HG03175 (cell line): Measurements from ENCODE around the gene LRRN4CL.
"Not testable (repeated sequence)": the region's sequence is repeated elsewhere in the genome, so short reads cannot be mapped to it uniquely, and the experiment has no call there.

Experiments used
- ATAC-seq: cut with Tn5 transposase; IDR thresholded peaks from one replicate; pipeline ENCODE4 v1.9.1; 2021; ENCODE audit warnings: mild to moderate bottlenecking, moderate library complexity; ENCODE audit not compliant: unreplicated experiment

The LRRN4CL gene

GRCh38 chr11:62710001-62710345, 20.6 kb upstream of the LRRN4CL start:
- no peak for ATAC-seq

DNA sequence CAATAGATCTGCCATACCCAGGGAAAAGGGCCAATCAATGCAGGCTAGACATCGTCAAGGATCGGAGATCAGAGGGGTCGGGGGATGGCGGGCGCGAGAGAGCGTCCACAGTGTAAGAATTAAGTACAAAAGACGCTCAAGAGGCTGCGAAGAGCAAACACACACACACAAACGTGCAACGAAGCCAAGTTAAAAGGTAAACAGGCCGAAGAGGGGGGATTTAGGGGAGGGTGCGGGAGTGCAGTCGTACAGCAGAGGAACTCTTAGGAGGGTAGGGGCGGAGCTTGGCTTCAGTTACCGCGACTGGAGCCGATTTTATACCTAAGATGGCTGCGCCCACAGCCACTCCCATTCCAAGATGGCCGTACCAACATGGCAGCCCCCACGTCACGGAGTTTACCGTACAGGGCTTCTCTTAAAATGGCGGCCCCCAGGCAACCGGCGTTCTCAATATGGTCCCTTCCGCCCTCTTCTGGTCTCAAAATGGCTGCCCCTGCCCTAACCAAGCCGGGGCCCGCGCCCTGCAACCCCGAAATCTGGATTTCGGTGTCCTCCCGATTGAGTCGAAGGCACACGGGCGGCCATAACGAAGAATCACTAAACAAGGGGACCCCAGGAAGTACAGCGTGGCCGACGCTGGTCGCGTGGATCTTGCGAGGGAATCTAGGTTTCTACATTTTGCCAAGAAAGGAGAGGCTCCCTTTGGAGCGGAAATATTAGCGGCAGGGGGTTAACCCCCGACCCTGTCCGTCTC, 20.1 kb upstream of the LRRN4CL start:
- peak; percentile 78 for ATAC-seq

GRCh38 chr11:62708793-62709192, 19.5 kb upstream of the LRRN4CL start:
- ATAC-seq, result no peak

DNA sequence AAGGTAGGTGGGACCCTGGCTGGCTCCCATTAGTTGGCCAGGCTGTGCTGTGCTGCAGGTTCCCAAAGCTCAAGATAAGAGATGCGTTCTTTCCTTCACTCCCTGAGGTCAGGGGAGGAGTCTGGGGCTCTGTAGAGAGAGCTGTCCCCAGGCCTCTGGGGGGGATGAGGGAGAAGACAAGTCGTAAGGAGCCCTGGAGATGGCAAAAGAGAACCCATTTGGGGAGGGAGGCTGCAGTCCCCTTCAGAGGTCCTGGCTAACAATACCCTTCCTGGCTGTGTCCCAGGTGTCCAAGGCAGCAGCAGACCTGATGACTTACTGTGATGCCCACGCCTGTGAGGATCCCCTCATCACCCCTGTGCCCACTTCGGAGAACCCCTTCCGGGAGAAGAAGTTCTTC, 19.1 kb upstream of the LRRN4CL start:
- no peak for ATAC-seq

DNA sequence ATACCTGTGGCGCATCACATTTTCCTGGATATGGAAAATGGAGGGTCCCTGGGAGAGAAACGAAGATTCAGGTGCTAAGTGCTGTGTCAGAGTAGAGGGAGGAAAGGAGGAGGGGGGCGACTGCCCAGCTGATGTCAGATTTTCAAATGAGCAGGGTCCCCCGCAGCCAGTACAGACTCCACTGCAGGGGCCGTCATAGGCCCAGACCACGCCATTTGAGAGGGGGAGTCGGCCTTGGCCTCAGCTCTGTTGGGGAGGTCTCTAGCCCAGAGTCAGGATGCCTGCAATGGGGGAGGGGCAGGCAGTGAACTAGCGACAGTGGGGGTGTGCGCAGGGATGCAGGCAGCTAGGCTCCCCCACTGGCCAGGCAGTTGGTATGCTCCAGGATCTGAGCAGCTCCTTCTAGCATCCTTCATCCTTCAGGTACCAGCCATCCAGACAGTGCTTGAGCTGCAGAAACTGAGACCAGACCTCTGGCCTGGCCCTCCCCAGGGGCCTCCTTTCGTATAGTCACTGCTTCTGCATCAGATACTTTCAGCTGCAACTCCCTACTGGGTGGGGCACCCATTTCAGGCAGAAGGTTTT, 18.0 kb upstream of the LRRN4CL start, which contains the start of the genes BSCL2 and GNG3:
Gene BSCL2, minus strand, starts transcription at position 148 of the 585 bp plus-strand sequence. CDS start 229 bp downstream, outside the sequence.
Gene GNG3, plus strand, starts transcription at position 400 of the 585 bp plus-strand sequence. CDS start 620 bp downstream, outside the sequence.
- ATAC-seq, result no peak

GRCh38 chr11:62706850-62707247, 17.5 kb upstream of the LRRN4CL start:
- ATAC-seq, result no peak

GRCh38 chr11:62705880-62706849, 16.8 kb upstream of the LRRN4CL start:
- ATAC-seq, result peak; percentile 53

DNA sequence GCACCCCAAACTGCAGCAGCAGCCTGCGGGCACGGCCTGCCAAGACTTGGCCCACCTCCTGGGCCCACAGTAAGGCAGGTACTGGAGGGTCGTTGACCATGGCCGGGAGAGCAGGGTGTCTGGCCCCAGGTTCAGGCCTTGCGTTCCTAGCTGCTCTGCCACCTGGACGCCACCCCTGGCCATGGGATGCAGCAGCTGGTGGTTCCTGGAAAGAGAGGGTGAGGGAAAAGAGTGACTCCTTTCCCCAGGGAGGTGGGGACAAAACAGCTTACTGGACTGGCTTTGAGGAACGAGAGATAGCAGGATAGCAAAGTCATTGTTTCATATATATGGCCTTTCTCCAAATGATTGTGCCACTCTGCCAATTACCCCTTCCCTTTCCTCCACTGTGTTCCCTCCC, 16.1 kb upstream of the LRRN4CL start:
- ATAC-seq, result no peak

GRCh38 chr11:62703921-62704320, 14.6 kb upstream of the LRRN4CL start:
- not testable (repeated sequence) for ATAC-seq

GRCh38 chr11:62702246-62702645, 12.9 kb upstream of the LRRN4CL start:
- ATAC-seq, result no peak

DNA sequence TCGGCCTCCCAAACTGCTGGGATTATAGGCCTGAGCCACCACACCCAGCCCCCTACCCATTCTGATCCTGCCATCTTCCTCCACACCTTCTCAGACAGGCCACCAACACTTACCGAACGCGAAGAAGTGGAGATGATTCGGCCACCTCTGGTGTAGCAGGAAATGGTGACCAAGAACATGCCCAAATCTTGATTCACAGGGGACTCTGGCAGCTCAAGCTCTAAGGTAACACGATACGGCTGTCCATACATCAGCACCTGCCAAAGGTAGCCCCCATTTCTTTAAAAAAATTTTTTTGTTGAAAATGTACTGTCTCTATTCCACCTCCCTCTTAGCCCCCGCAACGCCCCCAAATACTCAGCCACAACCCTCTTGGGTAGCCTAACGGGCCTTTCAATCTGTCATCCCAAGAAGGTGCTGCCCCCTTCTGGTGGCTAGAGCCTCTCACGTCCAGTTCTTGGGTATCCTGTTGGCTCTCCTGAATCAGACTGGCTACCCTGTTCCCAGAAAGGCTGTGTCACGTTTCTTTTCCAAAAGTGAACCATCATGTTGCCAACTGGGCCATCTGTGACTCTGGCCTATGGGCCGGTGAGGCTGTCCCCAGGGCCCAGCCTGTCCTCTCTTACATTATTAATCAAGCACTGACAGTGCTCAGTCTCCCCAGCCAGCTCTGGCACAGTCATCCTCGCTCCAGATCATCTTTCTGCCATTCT, 5.3 kb upstream of the LRRN4CL start:
- ATAC-seq, result no peak

DNA sequence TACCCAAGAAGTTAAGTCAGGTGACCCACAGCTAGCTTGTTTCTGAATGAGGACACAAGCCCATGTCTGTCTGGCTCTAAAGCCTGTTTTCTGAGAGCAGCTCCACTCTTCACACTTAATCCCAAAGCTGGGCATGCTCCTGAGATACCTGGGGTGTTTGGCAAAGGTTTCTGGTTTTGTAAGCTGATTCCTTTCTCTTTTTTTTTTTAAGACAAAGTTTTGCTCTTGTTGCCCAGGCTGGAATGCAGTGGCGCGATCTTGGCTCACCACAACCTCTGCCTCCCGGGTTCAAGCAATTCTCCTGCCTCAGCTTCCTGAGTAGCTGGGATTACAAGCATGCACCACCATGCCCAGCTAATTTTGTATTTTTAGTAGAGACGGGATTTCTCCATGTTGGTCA, 4.3 kb upstream of the LRRN4CL start:
- ATAC-seq, result not testable (repeated sequence)

- ATAC-seq, result no peak
These were observed 839 bp downstream of the LRRN4CL start for GRCh38 chr11:62688491-62688890.

GRCh38 chr11:62687508-62688396, 1.6 kb downstream of the LRRN4CL start:
- no peak for ATAC-seq

- ATAC-seq, result no peak
These were observed 6.8 kb downstream of the LRRN4CL start for GRCh38 chr11:62682518-62682917.

DNA sequence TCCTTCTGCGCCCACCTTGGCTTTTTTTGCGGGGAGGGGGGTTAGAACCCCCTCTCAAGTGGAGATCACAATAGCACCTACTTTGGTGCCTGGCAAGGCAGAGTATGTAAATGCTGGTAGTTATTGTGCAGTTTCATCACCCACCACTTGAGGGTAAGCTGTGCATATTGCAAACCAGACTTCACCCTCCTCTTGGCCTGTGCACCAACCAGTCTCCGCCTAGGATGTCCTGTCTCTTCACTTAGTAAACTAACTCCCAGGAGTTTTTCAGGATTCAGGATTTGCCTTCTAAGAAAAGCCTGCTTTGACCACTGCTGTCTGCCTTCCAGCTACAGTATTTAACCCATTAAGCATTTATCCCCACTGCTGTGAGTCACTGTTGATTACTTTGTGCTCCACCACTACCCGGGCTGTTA, 8.5 kb downstream of the LRRN4CL start:
- peak; percentile 64 for ATAC-seq

- peak; percentile 75 for ATAC-seq
These were observed 10.3 kb downstream of the LRRN4CL start, which contains the start of gene UBXN1 for GRCh38 chr11:62678770-62679696. UBXN1 (minus strand) TSS chr11:62679073; CDS start chr11:62678923, 150 bp downstream.

DNA sequence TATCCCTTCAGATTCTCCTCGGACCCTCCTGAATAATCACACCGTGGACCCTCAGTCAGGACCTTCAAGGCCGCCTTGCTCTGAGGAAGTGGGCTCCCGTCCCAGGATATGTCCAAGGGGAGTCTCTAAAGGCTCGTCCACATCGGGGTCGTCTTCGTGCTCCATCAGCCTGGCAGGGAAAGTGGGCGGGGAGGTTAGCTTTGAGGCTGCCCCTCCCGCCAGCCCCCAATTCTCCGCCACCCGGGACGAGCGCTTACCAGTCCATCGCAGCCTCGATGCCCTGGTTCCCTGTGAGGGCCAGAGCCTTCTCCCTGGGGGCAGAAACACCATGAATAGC, 10.9 kb downstream of the LRRN4CL start:
- no peak for ATAC-seq

DNA sequence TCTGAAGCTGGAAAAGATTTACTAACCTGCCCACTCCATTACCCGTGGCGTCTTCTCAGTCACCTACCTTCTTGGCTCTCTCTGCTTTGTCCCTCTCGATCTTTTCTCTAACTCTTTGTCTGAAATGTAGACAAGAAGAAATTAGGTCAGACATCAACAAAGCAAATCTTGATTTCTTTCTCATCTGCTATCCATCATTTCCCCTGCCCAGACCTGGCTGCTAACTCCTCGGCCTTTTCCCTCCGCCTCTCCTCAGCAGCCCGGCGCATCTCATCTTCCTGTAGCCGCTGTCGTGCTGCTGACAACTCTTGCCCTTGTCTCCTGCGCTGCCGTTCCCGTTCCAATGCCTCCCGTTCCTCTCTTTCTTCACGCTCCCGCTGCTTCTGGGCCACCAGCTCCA, 11.6 kb downstream of the LRRN4CL start:
- ATAC-seq, result no peak
